Subcutaneous adipose tissue (tissue), 4 donors: ENCODE measurements around the gene ZNF280B. TPM values are rescaled to one million over a fixed set of nuclear protein-coding genes. Genes with fewer than 3 reads are reported as not detected.

Experiments
- total RNA-seq, 4 donors: library from RNA; depleted of rRNA; stranded (reverse); fragments of >200 nt; gene quantifications; one replicate each; pipeline ENCODE4 v1.1.0, GENCODE V29; 2016
- TF ChIP-seq, protein P1 (sequence below): fragments of 450-650 bp; IDR thresholded peaks from one replicate; pipeline ENCODE4 v1.5.1; 2016; ENCODE audit warnings: low read depth, mild to moderate bottlenecking, control low read depth, antibody characterized with exemption, moderate library complexity

Gene ZNF280B
- total RNA-seq, 4 donors from 2014 or later: 0.49 to 0.68 TPM; not detected in 2

DNA sequence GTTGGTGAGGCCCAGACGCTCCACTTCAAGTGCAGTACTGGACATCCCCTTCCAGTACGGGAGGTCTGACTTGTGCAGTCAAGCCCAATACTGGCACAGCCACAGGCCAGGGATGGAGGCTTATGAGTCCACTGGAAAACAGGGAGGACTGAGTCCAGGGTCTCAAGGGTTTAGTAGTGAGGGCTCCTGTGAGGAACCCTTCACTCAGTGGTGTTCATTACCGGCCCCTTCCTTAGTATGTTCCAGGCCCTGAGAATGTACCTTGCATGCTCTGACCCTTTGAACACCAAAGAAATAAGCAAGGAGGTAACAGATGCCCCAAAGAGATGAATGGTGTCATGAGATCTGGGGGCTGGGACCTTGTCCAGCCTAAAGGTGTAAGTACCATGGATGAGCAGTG, 38.7 kb upstream of the ZNF280B start:
- TF ChIP-seq, protein P1, sequence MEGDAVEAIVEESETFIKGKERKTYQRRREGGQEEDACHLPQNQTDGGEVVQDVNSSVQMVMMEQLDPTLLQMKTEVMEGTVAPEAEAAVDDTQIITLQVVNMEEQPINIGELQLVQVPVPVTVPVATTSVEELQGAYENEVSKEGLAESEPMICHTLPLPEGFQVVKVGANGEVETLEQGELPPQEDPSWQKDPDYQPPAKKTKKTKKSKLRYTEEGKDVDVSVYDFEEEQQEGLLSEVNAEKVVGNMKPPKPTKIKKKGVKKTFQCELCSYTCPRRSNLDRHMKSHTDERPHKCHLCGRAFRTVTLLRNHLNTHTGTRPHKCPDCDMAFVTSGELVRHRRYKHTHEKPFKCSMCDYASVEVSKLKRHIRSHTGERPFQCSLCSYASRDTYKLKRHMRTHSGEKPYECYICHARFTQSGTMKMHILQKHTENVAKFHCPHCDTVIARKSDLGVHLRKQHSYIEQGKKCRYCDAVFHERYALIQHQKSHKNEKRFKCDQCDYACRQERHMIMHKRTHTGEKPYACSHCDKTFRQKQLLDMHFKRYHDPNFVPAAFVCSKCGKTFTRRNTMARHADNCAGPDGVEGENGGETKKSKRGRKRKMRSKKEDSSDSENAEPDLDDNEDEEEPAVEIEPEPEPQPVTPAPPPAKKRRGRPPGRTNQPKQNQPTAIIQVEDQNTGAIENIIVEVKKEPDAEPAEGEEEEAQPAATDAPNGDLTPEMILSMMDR: no peak

DNA sequence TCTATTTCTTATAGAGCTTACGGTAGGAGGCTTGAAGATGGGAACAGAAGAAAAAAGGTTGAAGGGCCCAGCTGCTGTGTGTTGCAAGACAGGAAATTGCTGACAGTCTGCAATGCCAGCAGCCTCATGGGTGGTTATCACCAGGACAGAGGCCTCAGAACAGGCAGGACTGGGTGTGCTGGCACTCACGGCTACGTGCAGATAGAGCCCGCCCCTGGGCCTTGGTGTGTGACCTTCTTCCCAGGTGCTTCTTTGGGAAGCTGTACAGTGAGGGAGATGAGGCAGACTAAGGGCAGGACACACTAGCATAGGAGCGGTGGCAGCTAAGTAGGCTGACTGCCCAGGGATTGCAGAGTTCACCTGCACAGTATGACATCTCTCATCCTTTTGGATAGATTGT, 37.9 kb upstream of the ZNF280B start:
- TF ChIP-seq, protein P1: no peak

DNA sequence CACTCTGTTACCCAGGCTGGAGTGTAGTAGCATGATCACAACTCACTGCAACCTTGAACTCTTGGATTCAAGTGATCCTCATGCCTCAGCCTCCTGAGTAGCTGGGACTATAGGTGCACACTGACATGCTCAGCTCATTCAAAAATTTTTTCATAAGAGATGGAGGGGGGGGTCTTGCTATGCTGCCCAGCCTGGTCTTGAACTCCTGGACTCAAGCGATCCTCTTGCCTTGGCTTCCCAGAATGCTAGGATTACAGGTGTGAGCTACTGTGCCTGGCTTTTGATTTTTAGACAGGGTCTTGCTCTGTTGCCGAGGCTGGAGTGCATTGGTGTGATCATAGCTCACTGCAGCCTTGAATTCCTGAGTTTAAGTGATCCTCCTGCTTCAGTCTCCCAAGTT, 36.5 kb upstream of the ZNF280B start:
- TF ChIP-seq, protein P1: no peak

DNA sequence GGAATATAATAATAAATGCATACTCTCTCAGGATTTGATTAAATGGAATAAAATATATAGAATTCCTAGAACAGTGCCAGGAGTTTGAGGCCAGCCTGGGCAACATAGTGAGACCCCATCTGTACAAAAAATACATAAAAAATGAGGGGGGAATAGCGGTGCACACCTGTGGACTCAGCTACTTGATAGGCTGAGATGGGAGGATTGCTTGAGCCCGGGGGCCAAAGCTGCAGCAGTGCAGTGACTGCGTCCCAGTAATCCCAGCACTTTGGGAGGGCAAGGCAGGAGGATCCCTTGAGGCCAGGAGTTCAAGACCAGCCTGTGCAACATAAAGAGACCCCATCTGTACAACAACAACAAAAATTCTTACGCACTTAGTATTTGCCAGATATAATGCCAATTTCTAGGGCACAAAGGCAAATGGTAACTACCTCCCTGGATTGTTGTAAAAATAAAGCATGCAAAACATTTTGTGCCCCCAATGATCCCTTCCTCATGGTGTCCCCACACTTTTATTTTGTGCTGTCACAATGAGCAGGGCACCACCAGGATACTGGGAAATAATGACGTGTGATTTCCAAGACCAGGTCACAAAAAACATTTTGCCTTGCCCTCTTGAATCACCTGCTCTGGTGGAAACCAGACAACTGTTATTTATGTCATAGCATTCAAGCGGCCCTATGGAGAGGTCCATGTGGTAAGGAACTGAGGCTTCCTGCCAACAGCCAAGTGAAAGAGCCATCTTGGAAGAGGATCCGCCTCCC, 29.9 kb upstream of the ZNF280B start:
- TF ChIP-seq, protein P1: no peak

DNA sequence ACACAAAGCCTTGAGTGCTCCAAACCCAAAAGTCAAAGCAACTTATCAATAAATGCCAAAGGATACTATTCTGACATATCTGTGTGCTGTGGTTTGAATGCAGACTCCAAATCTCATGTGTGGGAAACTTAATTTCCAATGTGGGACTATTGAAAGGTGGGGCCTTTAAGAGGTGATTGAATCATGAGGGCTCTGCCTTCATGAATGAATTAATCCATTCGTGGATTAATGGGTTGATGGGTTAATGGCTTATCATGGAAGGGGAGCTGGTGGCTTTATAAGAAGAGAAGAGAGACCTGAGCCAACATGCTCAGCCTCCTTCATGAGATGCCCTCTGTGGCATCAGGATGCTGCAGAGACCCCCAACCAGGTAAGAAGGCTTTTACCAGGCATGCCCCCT, 28.4 kb upstream of the ZNF280B start:
- TF ChIP-seq, protein P1: no peak

DNA sequence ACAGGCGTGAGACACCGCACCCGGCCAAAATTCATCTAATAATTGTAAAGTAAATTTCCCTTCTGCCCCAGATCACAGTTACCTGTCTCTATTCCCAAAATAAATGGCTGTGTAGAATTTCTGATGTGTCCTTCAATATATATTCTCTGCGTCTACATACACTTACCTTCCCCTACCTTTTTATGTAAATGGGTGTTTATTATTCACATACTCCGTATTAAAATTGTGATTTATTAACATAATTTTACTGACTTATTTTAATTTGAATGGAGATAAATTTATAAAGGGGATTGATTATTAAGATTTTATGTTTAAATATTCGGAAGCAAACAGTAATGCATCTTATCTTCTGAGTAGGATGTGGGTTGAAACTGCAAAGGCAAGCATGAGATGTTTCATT, 28.0 kb upstream of the ZNF280B start:
- TF ChIP-seq, protein P1: no peak

DNA sequence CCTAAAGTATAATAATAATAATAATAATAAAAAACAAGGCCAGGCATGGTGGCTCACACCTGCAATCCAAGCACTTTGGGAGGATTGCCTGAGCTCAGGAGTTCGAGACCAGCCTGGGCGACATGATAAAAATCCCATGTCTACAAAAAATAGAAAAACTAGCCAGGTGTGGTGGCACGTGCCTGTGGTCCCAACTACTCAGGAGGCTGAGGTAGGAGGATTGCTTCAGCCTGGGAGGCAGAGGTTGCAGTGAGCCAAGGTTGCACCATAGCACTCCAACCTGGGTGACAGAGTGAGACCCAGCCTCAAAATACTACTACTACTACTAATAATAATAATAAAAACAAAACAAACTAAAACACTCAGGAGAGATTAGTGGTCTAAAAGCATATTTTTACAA, 27.1 kb upstream of the ZNF280B start:
- TF ChIP-seq, protein P1: no peak
